Fibroblast of skin of scalp (primary cell): ENCODE results near the gene GIMAP6. TPM values are rescaled to one million over a fixed set of nuclear protein-coding genes. Genes with fewer than 3 reads are reported as not detected.
"Not testable (repeated sequence)": the region's sequence is repeated elsewhere in the genome, so short reads cannot be mapped to it uniquely, and the experiment has no call there.

Source experiments
- DNase-seq: peaks from one replicate; pipeline ENCODE4 v3.0.0-alpha.2; 2013
- polyA plus RNA-seq, 2 experiments: library from polyadenylated mRNA; unstranded; fragments of 120-200 nt; gene quantifications; one replicate each; pipeline ENCODE4 v1.2.1, GENCODE V29; 2013; ENCODE audit not compliant: insufficient read length in 2 of 2

The GIMAP6 gene
- polyA plus RNA-seq (2013, experiment 1 of 2; ENCODE audit: insufficient read length) = not detected
- polyA plus RNA-seq (2013, experiment 2 of 2; ENCODE audit: insufficient read length) = 0.41 TPM

DNA sequence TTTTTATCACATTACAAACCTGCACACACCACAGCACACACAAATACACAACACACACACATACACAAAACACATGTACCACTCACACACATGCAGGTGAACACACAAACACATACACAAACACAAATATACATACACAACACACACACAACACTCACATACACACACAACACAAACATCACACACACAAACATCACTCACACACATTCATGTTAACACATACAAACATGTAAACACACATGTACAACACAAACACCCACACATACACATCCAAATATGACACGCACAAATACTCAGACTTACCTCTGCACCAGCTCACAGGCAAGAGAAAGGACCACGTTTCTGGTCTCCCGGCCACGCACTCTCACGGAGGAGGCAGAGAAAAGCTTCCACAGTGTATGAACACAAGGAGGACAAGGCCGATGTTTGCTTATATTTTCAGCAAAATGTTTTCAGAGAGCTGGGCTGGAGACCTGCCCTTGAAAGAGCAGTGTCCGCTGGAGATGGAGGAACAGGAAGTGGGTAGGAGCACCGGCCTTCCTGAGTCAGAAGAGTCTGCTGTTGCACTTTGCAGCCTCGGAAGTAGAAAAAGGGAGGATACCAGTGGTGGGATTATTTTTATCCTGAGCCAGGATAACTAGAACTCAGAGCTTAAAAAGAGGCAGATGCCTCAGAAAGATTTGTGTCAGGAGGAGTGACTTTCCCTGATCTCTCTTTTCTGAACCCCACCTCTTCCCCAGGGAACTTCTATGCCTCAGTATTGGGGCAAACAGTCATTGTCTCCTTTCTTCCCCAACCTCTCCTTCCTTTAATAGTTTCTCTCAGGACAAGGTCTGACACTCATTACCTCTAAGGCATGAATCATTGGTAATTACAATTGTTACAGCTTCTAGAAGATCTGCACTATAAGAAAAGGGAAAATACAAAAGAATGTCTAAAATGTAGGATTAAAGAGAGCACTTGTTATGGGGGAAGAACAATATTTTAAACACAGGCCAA lies at the start of gene GIMAP6:
GIMAP6 (minus strand) TSS at position 520 of the 999 bp plus-strand sequence. CDS start 2,243 bp downstream, outside the sequence.
- no peak for DNase-seq

DNA sequence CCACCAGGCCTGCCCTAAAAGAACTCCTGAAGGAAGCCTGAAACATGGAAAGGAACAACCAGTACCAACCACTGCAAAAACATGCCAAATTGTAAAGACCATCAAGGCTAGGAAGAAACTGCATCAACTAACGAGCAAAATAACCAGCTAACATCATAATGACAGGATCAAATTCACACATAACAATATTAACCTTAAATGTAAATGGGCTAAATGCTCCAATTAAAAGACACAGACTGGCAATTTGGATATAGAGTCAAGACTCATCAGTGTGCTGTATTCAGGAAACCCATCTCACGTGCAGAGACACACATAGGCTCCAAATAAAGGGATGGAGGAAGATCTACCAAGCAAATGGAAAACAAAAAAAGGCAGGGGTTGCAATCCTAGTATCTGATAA lies 48.2 kb upstream of the GIMAP6 start:
- DNase-seq = not testable (repeated sequence)

DNA sequence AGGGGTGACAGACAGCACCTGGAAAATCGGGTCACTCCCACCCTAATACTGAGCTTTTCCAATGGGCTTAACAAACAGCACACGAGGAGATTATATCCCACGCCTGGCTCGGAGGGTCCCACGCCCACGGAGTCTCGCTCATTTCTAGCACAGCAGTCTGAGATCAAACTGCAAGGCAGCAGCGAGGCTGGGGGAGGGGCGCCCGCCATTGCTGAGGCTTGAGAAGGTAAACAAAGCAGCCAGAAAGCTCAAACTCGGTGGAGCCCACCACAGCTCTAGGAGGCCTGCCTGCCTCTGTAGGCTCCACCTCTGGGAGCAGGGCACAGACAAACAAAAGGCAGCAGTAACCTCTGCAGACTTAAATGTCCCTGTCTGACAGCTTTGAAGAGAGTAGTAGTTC lies 46.4 kb upstream of the GIMAP6 start:
- DNase-seq = not testable (repeated sequence)

DNA sequence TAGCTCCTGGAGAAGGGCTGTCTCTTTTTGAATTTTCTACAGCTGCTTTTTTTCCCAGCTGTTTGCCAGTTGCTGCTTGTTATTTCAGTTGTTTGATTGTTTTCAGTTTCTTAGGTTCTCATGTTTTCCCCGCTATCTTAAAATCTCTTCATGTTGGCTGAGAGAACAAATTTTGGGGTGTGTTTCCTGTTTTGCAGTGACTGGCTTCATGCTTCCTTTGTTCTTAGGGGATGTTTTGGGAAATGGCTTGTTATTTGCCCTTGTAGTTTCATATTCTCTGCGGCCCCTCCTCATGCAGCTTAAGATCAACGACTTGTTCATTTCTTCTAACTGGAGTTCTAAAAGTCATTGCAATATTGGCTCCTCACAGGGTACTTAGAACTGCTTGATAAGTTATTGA lies 44.7 kb upstream of the GIMAP6 start:
- DNase-seq = not testable (repeated sequence)

DNA sequence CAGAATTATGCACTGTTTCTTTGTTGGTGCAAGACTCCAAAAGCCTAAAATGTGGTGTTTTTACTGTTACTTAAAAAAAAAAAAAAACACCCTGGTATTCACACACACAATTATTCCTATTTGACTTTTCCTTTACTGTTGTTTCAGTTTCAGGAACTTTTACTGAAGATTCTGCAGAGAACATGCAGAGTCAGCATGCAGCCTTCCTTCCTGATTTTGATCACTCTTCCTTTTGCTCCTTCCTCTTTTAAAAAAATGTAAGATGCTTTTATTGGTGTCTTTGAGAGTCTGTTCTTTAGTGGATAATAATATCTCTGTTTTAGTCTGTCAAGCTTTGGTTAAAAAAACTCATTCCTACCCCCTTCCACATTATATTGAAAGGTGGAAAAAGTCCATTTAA lies 44.1 kb upstream of the GIMAP6 start:
- not testable (repeated sequence) for DNase-seq

DNA sequence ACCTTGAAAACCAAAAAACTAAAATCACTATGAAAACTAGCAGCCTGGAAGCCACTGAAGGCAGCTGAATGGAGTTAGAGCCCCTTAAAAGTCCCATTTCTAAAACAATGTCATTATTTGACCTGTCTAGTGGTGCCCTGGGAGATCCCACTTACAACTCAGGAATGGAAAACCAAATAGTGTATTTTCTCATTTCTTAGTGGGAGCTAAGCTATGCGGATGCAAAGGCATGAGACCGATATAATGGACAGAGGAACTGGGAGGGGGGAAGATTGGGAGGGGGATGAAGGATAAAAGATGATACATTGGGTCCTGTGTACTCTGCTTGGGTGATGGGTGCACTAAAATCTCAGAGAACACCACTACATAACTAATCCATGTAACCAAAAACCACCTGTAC lies 43.5 kb upstream of the GIMAP6 start:
- no peak for DNase-seq

DNA sequence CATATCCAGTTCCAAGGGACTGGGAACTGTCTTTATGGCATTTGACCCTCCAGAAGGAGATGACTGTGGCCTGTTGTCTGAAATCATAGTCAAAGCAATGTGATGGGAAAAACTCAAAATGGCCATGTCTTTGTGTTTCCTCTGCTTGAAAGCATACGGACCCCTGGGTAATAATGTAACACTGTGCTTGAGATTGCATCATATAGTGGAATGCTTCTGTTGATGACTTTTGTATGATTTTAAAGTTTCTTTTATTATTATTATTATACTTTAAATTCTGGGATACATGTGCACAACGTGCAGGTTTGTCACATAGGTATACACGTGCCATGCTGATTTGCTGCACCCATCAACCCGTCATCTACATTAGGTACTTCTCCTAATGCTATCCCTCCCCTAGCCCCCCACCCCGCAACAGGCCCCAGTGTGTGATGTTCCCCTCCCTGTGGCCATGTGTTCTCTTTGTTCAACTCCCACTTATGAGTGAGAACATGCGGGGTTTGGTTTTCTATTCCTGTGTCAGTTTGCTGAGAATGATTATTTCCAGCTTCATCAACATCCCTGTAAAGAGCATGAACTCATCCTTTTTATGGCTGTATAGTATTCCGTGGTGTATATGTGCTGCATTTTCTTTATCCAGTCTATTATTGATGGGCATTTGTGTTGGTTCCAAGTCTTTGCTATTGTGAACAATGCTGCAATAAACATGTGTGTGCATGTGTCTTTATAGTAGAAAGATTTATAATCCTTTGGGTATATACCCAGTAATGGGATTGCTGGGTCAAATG lies 39.8 kb upstream of the GIMAP6 start:
- DNase-seq = not testable (repeated sequence)

DNA sequence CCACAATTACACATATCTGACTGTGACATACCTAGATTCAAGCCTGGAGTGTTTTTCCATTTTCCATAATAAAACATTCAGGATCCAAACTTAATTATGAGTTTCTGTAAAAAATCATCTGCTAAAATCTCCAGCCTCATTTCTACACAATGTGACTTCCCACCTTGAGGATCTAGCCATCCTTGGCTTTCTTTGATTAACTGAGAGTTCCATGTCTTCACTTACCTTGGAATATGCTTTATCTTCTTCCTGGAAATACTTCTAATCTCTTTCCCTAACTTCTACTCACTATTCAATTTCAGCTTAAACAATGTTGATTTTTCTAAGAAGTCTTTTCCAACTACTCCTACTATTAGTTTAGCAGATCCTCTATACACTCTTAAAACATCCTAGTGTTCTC lies 36.8 kb upstream of the GIMAP6 start:
- DNase-seq = no peak

DNA sequence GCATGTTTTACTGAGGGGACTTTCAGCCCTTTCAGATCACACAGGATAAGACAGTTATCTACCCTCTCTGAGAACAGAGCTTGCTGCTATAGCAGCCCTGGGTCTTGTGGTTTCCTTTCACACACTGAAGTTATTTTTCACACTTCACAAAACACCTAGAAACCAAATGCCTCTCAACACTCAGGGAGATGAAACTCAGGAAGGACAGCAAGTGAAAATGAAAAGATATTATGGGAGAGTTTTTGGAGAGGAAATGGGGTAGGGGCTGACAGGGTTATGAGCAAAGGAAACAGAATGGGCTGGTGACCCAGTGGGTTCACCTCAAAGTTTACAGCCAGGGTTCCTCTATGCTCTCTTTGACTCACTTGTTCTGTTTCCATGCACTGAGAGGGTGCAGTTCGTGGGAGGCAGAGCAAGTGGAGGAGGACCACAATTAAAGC lies 36.3 kb upstream of the GIMAP6 start:
- DNase-seq = no peak

DNA sequence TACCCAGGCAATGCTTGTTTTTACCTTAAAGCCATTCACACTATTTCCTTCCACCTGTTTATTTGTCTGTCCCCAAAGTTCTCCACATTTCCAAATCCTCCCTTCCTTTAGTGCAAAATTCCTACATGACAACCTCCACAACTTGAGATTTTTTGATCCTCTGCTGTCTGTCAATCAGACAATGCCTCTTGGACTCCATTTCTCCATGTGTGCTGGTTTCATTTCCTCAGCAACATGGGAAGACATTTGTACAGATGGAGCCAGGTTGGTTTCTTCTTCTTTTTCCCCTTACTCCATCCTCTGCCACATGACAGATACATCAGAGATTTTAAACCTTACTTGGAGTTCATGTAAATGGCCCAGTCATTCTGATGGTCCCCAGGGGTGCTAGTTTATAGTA lies 34.2 kb upstream of the GIMAP6 start:
- no peak for DNase-seq

DNA sequence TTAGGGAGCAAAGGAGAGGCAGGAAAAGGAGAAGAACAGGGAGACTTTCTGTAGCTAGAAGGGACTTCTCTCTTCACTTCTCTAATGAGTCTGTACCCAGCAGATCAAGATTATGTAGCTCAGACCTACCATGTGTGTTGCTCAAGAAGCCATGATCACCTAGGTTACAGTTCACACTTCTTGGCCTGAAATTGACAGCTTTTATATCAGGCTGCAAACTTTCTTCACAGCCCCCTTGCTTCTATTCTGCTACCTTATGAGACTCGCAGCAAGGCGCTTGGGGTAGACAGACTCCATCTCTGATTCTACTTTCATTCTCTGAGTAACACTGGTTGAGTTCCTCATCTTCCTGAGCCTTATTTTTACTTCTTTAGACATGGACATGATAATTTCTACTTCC lies 33.7 kb upstream of the GIMAP6 start:
- no peak for DNase-seq

DNA sequence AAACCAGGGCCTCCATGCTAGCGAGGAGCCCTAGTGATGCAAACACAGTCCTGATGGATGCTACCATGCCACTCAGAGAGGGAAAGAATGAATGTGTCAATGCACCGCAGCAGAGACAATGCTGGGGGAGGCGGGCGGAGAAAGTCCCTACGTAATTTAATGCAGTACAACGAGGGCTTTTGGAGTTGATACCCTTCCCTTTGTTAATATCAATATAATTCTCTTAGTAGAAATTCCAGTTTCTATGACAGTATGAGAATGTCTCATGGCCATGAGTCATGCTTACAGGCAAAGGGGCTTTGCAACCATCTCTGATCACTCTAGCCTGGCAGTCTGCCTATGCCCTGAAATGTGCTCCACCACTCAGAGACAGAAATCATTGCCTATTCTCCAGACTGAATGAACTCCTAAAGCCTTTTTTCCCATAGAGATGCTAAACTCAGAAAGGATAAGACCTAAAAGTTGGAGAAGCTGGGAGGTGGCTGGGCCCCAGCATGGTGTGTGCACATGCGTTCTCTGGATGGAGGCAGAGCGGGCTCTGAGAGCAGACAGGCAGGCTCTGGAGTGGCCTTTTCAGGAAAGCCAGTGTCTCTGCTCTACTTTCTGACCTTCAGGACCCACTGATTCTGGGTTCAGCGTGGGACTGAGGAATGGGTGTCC lies 33.0 kb upstream of the GIMAP6 start:
- no peak for DNase-seq

DNA sequence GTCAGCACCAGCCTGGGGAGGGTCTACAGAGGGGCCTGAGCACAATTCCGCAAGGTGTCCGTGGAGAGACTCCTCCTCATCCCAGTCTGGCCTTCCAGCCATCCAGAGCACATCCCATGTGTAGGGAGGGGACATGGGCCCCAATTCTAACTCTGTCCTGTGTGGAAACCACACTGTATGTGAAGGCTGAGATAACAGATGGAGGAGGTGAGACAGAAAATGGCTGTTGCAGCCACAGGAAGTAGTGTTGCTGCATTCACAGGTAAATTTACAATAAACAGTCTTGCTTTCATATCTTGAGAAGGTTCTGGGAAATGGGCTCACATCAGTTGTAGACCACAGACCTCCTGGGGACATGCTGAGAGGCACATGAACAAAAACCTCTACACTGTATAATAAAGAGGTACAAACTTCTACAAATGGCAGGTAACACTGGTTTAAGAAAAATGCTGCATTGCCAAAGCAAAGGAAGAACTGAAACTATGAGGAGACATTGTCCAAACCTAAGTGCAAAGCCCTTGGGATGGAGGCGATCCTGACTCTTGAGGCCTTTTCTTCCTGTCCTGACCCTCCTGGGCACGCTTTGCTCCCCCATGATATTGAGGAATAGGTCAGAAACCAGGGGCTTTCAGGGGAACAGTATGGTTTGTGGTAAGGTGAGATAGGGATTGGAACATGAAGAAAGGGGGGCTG lies 31.8 kb upstream of the GIMAP6 start:
- DNase-seq = no peak

DNA sequence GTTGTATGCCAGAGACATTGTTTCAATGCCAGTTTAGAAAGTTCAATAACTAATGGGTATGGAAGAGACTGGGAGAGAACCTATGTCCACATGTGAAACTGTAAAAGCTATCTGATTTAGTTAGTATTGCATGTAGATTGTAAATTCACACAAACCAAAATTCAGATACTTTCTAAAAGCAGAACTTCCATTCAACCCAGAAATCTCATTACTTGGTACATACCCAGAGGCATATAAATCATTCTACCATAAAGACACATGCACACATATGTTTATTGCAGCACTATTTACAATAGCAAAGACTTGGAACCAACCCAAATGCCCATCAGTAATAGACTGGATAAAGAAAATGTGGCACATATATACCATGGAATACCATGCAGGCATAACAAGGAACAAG lies 30.6 kb upstream of the GIMAP6 start:
- not testable (repeated sequence) for DNase-seq

DNA sequence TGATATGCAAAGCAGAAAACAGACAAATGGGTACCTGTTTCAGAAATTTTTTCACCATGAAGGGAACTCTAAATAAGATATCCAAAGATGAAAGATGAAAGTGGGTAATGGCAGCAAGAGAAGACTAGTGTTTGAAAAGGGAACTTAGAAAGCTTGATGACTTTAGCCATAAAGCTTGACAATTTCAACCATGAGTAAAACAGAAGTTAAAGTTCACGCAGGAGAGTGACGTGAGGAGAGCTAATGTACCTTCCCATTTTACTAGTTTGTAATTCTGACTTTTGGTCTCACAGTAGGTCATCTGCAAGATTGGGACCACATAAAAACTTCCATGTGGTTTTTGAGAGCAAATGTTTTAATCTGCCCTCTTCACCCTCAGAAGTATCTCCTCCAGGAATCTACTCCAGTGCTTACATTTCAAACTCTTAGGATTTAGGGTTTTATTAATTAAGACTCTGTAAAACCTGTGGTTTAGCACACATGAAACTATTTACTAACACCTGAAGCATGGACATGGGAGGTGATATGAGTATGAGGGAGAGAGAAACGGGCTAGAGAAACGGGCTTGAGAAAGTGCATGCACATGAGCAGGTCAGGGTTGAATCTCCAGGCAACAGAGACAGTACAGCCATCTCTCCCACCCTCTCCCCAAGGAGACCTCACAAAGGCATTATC lies 28.9 kb upstream of the GIMAP6 start:
- DNase-seq = no peak

DNA sequence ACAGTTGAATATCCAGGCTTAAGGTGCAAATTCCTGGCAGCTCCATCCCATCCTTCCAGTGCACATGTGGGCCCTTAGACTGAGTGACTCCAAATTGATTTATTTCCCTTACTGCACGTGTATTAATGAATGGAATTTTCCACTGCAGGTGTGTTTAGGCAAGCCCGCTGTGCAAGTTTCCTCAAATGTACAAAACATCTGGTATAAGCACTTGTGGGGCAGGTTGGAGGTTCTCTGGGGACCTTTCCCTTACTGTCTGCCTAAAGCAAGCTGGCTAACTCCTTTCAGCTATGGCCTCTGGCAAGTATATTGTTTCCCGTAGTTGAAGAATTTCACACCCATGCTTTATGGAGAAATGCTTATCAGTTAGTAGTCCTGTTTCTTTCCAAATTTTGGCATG lies 25.3 kb upstream of the GIMAP6 start:
- DNase-seq = no peak

DNA sequence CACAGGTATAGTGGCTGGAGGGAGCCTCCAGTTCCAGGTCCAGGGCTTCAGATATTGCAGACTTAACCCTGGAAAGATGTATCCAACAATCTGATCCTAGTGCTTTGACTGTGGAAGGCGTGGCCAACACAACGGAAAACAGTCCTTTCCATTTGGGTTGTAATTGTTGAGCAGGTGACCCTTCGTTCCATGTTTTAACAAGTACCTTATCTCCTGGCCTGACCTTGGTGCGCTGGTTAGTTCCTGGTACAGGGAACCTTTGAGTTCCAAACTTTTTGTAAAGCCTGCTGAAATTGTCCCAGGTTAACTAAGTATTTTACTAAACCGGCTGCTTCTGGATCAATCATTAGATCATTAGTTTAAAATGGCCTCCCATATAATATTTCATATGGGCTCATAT lies 23.9 kb upstream of the GIMAP6 start:
- DNase-seq = no peak

DNA sequence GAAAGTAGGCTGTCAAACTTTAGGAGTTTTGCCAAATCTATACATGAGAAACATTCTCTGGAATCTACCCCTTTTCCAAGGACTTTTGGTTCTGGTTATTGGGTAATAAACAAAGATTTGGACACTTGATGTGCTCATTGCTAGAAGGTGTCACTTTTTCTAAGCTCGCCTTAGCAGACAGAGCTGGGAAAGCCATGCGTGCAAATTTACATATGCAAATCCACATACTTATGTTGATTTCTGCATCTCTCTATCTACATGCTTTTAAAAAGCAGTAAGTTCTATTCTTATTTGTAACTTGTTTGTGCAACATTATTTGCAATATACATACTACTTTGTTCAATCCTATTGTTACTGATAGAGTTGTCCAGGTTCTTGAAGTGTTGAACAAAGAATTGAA lies 22.5 kb upstream of the GIMAP6 start:
- DNase-seq = no peak

DNA sequence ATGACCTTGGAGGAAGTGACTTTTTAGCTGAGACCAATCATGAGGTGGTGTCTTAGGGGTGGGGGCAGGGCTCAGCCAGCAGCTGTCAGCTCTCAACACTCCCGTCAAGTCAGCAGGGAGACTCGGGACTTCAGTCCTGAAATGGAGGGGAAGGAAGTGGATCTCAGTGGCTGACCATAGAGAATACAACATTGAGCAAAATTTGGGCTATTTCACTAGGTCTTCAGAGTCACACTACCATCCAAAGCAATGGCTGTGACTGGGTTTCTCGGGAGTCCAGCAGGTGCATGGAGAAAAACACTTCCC lies 16.8 kb upstream of the GIMAP6 start:
- no peak for DNase-seq

DNA sequence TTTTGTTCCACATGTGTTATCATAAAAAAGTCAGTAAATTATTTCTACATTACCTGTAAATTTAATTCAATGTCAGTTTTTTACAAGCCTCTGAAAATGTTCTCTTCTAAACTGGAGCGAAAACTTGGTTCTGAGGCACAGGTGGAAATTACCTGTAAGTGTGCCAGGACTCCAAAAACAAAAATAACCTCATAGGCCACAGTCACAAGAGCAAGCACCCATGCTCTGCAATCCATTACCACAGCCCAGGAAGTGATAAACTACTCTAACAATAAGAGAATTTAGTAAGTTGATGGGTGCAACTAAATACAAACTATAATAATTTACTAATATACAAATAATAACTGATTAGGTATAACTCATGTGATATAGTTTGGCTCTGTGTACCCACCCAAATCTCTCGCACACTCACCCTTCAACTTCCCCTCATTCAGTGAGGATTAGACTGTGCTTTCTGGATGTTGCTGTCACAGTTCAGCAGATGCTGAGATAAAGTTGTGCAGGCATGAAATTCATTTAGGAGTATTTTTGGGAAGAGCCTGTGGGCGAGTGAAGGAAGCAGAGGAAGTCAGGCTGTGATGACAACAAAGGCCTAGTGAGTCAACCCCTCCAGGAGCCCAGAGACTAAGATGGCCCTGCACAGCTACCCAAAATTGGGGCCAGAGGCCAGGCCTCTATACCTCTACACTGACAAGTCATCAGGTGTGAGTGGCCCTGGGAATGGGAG lies 16.3 kb upstream of the GIMAP6 start:
- DNase-seq = no peak
